HG02870 (cell line): ENCODE data around the gene NSA2.
"Not testable (repeated sequence)": the region's sequence is repeated elsewhere in the genome, so short reads cannot be mapped to it uniquely, and the experiment has no call there.

Experiments used
- ATAC-seq: cut with Tn5 transposase; IDR thresholded peaks from one replicate; pipeline ENCODE4 v1.9.1; 2021; ENCODE audit warnings: mild to moderate bottlenecking, moderate library complexity; ENCODE audit not compliant: unreplicated experiment

Gene NSA2

GRCh38 chr5:74766849-74767578, at the start of gene NSA2, which contains the start of gene GFM2:
NSA2 (plus strand) TSS chr5:74767249; CDS start chr5:74767361, 112 bp downstream.
GFM2 (minus strand) TSS chr5:74767117; CDS start chr5:74763742, 3,375 bp downstream.
- peak; percentile 81 for ATAC-seq

- ATAC-seq = no peak
Measured at GRCh38 chr5:74717596-74717995, 49.5 kb upstream of the NSA2 start.

- no peak for ATAC-seq
Measured at GRCh38 chr5:74722271-74722670, 44.8 kb upstream of the NSA2 start.

GRCh38 chr5:74725331-74725730, 41.7 kb upstream of the NSA2 start:
- no peak for ATAC-seq

- ATAC-seq = no peak
Measured at GRCh38 chr5:74736759-74737158, 30.3 kb upstream of the NSA2 start.

- ATAC-seq = no peak
Measured at GRCh38 chr5:74738406-74738805, 28.6 kb upstream of the NSA2 start.

GRCh38 chr5:74748742-74749141, 18.3 kb upstream of the NSA2 start:
- not testable (repeated sequence) for ATAC-seq

GRCh38 chr5:74761241-74761640, 5.8 kb upstream of the NSA2 start:
- no peak for ATAC-seq

GRCh38 chr5:74762599-74762998, 4.5 kb upstream of the NSA2 start:
- no peak for ATAC-seq

- no peak for ATAC-seq
Measured at GRCh38 chr5:74763504-74763903, 3.5 kb upstream of the NSA2 start.

GRCh38 chr5:74765201-74765600, 1.8 kb upstream of the NSA2 start:
- ATAC-seq = no peak

- ATAC-seq = no peak
Measured at GRCh38 chr5:74765929-74766328, 1.1 kb upstream of the NSA2 start.

GRCh38 chr5:74766418-74766848, 616 bp upstream of the NSA2 start:
- ATAC-seq = no peak

GRCh38 chr5:74767579-74767913, 497 bp downstream of the NSA2 start:
- peak; percentile 20 for ATAC-seq

GRCh38 chr5:74772359-74772758, 5.3 kb downstream of the NSA2 start:
- ATAC-seq = no peak

GRCh38 chr5:74778609-74779008, 11.6 kb downstream of the NSA2 start:
- no peak for ATAC-seq

GRCh38 chr5:74786851-74787250, 19.8 kb downstream of the NSA2 start:
- ATAC-seq = no peak

- no peak for ATAC-seq
Measured at GRCh38 chr5:74787424-74787823, 20.4 kb downstream of the NSA2 start.

- not testable (repeated sequence) for ATAC-seq
Measured at GRCh38 chr5:74791669-74792068, 24.6 kb downstream of the NSA2 start.

- no peak for ATAC-seq
Measured at GRCh38 chr5:74798977-74799911, 32.2 kb downstream of the NSA2 start.

- no peak for ATAC-seq
Measured at GRCh38 chr5:74801197-74801596, 34.1 kb downstream of the NSA2 start.

GRCh38 chr5:74801941-74802340, 34.9 kb downstream of the NSA2 start:
- ATAC-seq = no peak
